AG09319 (cell line): ENCODE measurements around the gene EN1.

ENCODE experiments used
- DNase-seq: peaks from one replicate; pipeline ENCODE4 v3.0.0-alpha.2; 2010; ENCODE audit warnings: low read depth; ENCODE audit errors: extremely low read depth
- CTCF ChIP-seq: IDR thresholded peaks from 2 replicates; pipeline ENCODE4 v1.5.1; 2011; ENCODE audit warnings: low read depth, mild to moderate bottlenecking, inconsistent platforms, low read length, moderate library complexity

The EN1 gene

GRCh38 chr2:118841450-118841827, 6.0 kb downstream of the EN1 start:
- DNase-seq, result no peak
- TF ChIP-seq CTCF, result no peak

GRCh38 chr2:118838741-118839455, 8.6 kb downstream of the EN1 start:
- no peak for TF ChIP-seq CTCF
- DNase-seq, result no peak

- no peak for TF ChIP-seq CTCF
- no peak for DNase-seq
Measured at GRCh38 chr2:118837621-118838020, 9.8 kb downstream of the EN1 start.

GRCh38 chr2:118837067-118837466, 10.4 kb downstream of the EN1 start:
- DNase-seq, result no peak
- no peak for TF ChIP-seq CTCF

- DNase-seq, result no peak
- no peak for TF ChIP-seq CTCF
Measured at GRCh38 chr2:118836411-118836930, 11.0 kb downstream of the EN1 start.

- DNase-seq, result no peak
- no peak for TF ChIP-seq CTCF
Measured at GRCh38 chr2:118835746-118836410, 11.6 kb downstream of the EN1 start.
